ENCODE measurements around the gene LGALS7.

- TF ChIP-seq GATA2 (IDR thresholded peaks at IDR 0.05; ENCODE audit: low read depth, low read length) (no peak), GATA3 (IDR thresholded peaks at IDR 0.05; ENCODE audit: low read depth, low read length) (no peak)
Measured at GRCh38 chr19:38744874-38745273, 28.4 kb downstream of the LGALS7 start.
